Glomerular visceral epithelial cell (primary cell): ENCODE measurements around the gene RASD2.

Experiments used
- DNase-seq: peaks from one replicate; pipeline ENCODE4 v3.0.0-alpha.2; 2016; ENCODE audit errors: extremely low spot score

The RASD2 gene

GRCh38 chr22:35518811-35519210 is 21.8 kb upstream of the RASD2 start:
- no peak for DNase-seq

GRCh38 chr22:35519306-35520000 is 21.2 kb upstream of the RASD2 start:
- DNase-seq, result no peak

GRCh38 chr22:35521358-35522224 is 19.0 kb upstream of the RASD2 start:
- DNase-seq, result no peak

- DNase-seq, result no peak
These were observed 18.1 kb upstream of the RASD2 start for GRCh38 chr22:35522225-35523149.

GRCh38 chr22:35523167-35523947 is 17.3 kb upstream of the RASD2 start:
- DNase-seq, result no peak

- no peak for DNase-seq
These were observed 15.5 kb upstream of the RASD2 start for GRCh38 chr22:35524966-35525686.

- no peak for DNase-seq
These were observed 14.8 kb upstream of the RASD2 start for GRCh38 chr22:35525687-35526332.

GRCh38 chr22:35526333-35526979 is 14.2 kb upstream of the RASD2 start:
- no peak for DNase-seq

GRCh38 chr22:35528927-35529326 is 11.7 kb upstream of the RASD2 start:
- no peak for DNase-seq

GRCh38 chr22:35530700-35531099 is 9.9 kb upstream of the RASD2 start:
- no peak for DNase-seq

- DNase-seq, result no peak
These were observed 9.4 kb upstream of the RASD2 start for GRCh38 chr22:35531202-35531601.

GRCh38 chr22:35531676-35532075 is 9.0 kb upstream of the RASD2 start:
- DNase-seq, result no peak

GRCh38 chr22:35533365-35534029 is 7.1 kb upstream of the RASD2 start:
- DNase-seq, result no peak

- no peak for DNase-seq
These were observed 6.5 kb upstream of the RASD2 start for GRCh38 chr22:35534091-35534490.

GRCh38 chr22:35537232-35537631 is 3.4 kb upstream of the RASD2 start:
- DNase-seq, result no peak

- no peak for DNase-seq
These were observed 1.8 kb upstream of the RASD2 start for GRCh38 chr22:35538801-35539321.

GRCh38 chr22:35539487-35539886 is 1.1 kb upstream of the RASD2 start:
- DNase-seq, result no peak

- DNase-seq, result peak; percentile 54
These were observed 579 bp upstream of the RASD2 start for GRCh38 chr22:35539910-35540594.
